Measurements from ENCODE around the gene BNC2.

- TF ChIP-seq EZH2phosphoT487 (IDR thresholded peaks at IDR 0.05; ENCODE audit: insufficient read depth, low read depth) (no peak), EZH2 (IDR thresholded peaks at IDR 0.05; ENCODE audit: insufficient read depth, poor library complexity, severe bottlenecking) (no peak)
Measured at GRCh38 chr9:16396389-16396788, 474.1 kb downstream of the BNC2 start.

All from GM23248 (cell line).